Neural cell (in vitro differentiated cells): Measurements from ENCODE around the gene INSRR. TPM values are rescaled to one million over a fixed set of nuclear protein-coding genes. Genes with fewer than 3 reads are reported as not detected.

Experiments
- H2AFZ ChIP-seq: fragments of 200-600, 300-800 bp; sonication (generic), shearing (Covaris generic); 2 replicates; pipeline ENCODE4 v1.6.0; 2014; ENCODE audit warnings: low read depth, mild to moderate bottlenecking, antibody characterized with exemption, low read length, moderate library complexity
- H3F3A ChIP-seq: fragments of 200-600 bp; shearing (Covaris generic); 2 replicates; pipeline ENCODE4 v1.6.1; 2016; ENCODE audit warnings: mild to moderate bottlenecking, moderate library complexity, mixed read lengths, antibody characterized with exemption, low read length; ENCODE audit not compliant: insufficient read depth, poor library complexity, severe bottlenecking
- H3K27ac ChIP-seq: fragments of 200-600, 300-800 bp; sonication (generic), shearing (Covaris generic); 2 replicates; pipeline ENCODE4 v1.5.1; 2014; ENCODE audit warnings: mild to moderate bottlenecking, low read length, moderate library complexity
- H3K27me3 ChIP-seq: fragments of 300-800, 200-600 bp; sonication (generic), shearing (Covaris generic); 2 replicates; pipeline ENCODE4 v1.6.0; 2014; ENCODE audit warnings: mild to moderate bottlenecking, low read depth, low read length, moderate library complexity; ENCODE audit not compliant: insufficient read depth
- H3K36me3 ChIP-seq: fragments of 300-800, 200-600 bp; sonication (generic), shearing (Covaris generic); 2 replicates; pipeline ENCODE4 v1.5.1; 2014; ENCODE audit warnings: mild to moderate bottlenecking, antibody characterized with exemption, low read length, moderate library complexity; ENCODE audit not compliant: insufficient read depth
- H3K4me2 ChIP-seq: fragments of 300-800, 200-600 bp; sonication (generic), shearing (Covaris generic); 2 replicates; pipeline ENCODE4 v1.6.0; 2014; ENCODE audit warnings: mild to moderate bottlenecking, low read length
- H3K4me3 ChIP-seq: fragments of 300-800, 200-600 bp; sonication (generic), shearing (Covaris generic); 2 replicates; pipeline ENCODE4 v1.5.1; 2014; ENCODE audit warnings: mild to moderate bottlenecking, low read length, moderate library complexity
- H3K79me2 ChIP-seq: fragments of 200-600 bp; shearing (Covaris generic); replicated peaks from 2 replicates; pipeline ENCODE4 v1.6.0; 2014; ENCODE audit warnings: mild to moderate bottlenecking, low read length, moderate library complexity; ENCODE audit not compliant: insufficient read depth
- H3K9ac ChIP-seq: fragments of 300-800, 200-600 bp; sonication (generic), shearing (Covaris generic); 2 replicates; pipeline ENCODE4 v1.6.1; 2016; ENCODE audit warnings: mild to moderate bottlenecking, low read length, mixed read lengths
- H3K9me2 ChIP-seq: fragments of 200-600 bp; shearing (Covaris generic); 2 replicates; pipeline ENCODE4 v1.6.1; 2016; ENCODE audit warnings: mild to moderate bottlenecking, low read length, mixed read lengths; ENCODE audit not compliant: insufficient read depth
- H3K9me3 ChIP-seq: fragments of 200-600, 300-800 bp; sonication (generic), shearing (Covaris generic); 2 replicates; pipeline ENCODE4 v1.6.1; 2016; ENCODE audit warnings: mild to moderate bottlenecking, mixed run types, low read length, moderate library complexity, mixed read lengths
- H4K20me1 ChIP-seq: fragments of 200-600 bp; shearing (Covaris generic); 2 replicates; pipeline ENCODE4 v1.6.1; 2016; ENCODE audit warnings: mild to moderate bottlenecking, mixed run types; ENCODE audit not compliant: insufficient read depth
- EP300 ChIP-seq: fragments of 450-650 bp; conservative IDR thresholded peaks from 2 replicates; pipeline ENCODE4 v1.6.1; 2014; ENCODE audit warnings: antibody characterized with exemption, mild to moderate bottlenecking, moderate library complexity; ENCODE audit not compliant: poor library complexity, severe bottlenecking
- EZH2 ChIP-seq: fragments of 200-600, 300-800 bp; shearing (Covaris generic), sonication (generic); IDR thresholded peaks from 2 replicates; pipeline ENCODE4 v1.6.1; 2014; ENCODE audit warnings: antibody characterized with exemption, low read length, borderline replicate concordance, mild to moderate bottlenecking; ENCODE audit not compliant: insufficient read depth, poor library complexity, severe bottlenecking
- POLR2AphosphoS5 ChIP-seq: IDR thresholded peaks from 2 replicates; pipeline ENCODE4 v1.6.1; 2012
- RAD21 ChIP-seq: fragments of 450-650 bp; conservative IDR thresholded peaks from 2 replicates; pipeline ENCODE4 v1.6.1; 2014; ENCODE audit warnings: antibody characterized with exemption, mild to moderate bottlenecking, moderate library complexity
- REST ChIP-seq: IDR thresholded peaks from 2 replicates; pipeline ENCODE4 v1.6.1; 2012; ENCODE audit warnings: borderline replicate concordance
- polyA plus RNA-seq: library from polyadenylated mRNA; depleted of rRNA; stranded (reverse); fragments of >200 nt; gene quantifications from 2 replicates; pipeline ENCODE4 v1.2.3, GENCODE V29; 2014

The INSRR gene
- polyA plus RNA-seq, 1 donor from 2014 or later: 3.0 TPM

GRCh38 chr1:156847591-156848460 lies 11.1 kb downstream of the INSRR start:
- Histone ChIP-seq H3K4me2 (no peak overlapping the region), H3K36me3 (no peaks in the 10 kb centered on the region), H3K9ac (no peak overlapping the region), H3K79me2 (no peaks in the 10 kb centered on the region), H3K27ac (no peak overlapping the region), H4K20me1 (no peaks in the 10 kb centered on the region), H3K9me2 (no peaks in the 10 kb centered on the region), H2AFZ (no peak overlapping the region), H3K27me3 (peaks cover 70% of the 10 kb centered on the region), H3K9me3 (no peaks in the 10 kb centered on the region), H3F3A (no peaks in the 10 kb centered on the region), H3K4me3 (no peak overlapping the region)
- TF ChIP-seq REST: no peak

GRCh38 chr1:156846643-156847042 lies 12.3 kb downstream of the INSRR start:
- Histone ChIP-seq H3K27ac (no peak overlapping the region), H3K36me3 (no peaks in the 10 kb centered on the region), H3K9me3 (no peaks in the 10 kb centered on the region), H4K20me1 (no peaks in the 10 kb centered on the region), H3K9me2 (no peaks in the 10 kb centered on the region), H3F3A (no peaks in the 10 kb centered on the region), H3K27me3 (peaks cover 70% of the 10 kb centered on the region), H3K4me3 (no peak overlapping the region), H3K4me2 (no peak overlapping the region), H3K79me2 (no peaks in the 10 kb centered on the region), H2AFZ (no peak overlapping the region), H3K9ac (no peak overlapping the region)
- TF ChIP-seq EZH2: no peak
- no peak for TF ChIP-seq RAD21
- TF ChIP-seq REST: no peak
- TF ChIP-seq EP300: no peak
- no peak for TF ChIP-seq POLR2AphosphoS5
